Measurements from ENCODE around the gene PPARA. TPM values are rescaled to one million over a fixed set of nuclear protein-coding genes. Genes with fewer than 3 reads are reported as not detected.
A peak's percentile ranks its signal among the peaks of the same experiment; 100 is the strongest.

Gene PPARA
- total RNA-seq, 4 donors from 2014 or later, result 26.9 to 41.9 (median 37.4) TPM

DNA sequence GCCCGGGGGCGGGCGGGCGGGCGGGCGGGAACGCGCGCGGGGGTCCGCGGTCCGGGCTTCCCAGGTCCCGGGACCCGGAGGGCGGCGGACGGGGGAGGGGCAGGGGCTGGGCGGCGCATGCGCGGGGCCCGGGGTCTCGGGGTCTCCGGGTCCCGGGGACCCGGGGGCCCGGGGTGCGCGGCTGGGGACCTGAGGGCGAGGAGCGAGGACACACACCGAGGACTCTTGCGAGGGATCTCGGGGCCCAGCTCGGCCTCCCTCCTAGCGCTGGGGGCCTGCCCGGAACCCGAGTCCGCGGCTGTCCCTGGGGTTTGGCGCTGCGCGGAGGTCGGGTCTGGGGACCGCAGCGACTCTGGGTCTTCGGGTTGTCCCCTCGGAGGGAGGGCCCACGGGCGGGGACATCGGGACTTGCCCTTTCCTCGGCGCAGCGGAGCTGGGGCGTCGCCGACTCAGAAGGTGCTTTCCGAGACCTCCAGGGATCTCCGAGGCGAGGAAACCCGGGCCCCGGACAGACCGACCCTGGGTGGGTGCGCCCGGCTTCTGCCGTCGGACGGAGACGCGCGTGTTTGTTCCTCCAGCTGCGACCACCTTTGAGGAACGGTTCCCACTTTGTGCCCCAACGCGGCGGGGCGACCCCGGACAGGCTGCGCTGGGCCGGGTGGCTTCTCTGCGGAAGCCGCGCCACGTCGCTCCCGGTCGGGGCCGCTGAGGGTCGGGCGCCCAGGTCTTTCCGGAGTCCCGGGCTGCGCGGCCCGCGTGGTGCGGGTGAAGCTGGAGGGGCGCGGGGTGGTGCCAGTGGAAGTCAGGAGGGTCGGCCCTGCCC, 540 bp downstream of the PPARA start:
- Histone ChIP-seq H3K9me3 (no peaks in the 10 kb centered on the region), H3K4me1 (peaks cover 15 to 21% of the 10 kb centered on the region in 2 donors), H3K27ac (peak overlapping the region in 2 of 3 donors; percentile 77 to 82), H3K36me3 (peaks cover 0 to 3% of the 10 kb centered on the region in 2 donors), H3K27me3 (no peaks in the 10 kb centered on the region), H3K4me3 (replicated peaks in 1 of 3) (peak overlapping the region; percentile 53 to 97 (median 89))
- intact Hi-C loops (cut with DNase I), result no loop called here
- TF ChIP-seq, protein P1, sequence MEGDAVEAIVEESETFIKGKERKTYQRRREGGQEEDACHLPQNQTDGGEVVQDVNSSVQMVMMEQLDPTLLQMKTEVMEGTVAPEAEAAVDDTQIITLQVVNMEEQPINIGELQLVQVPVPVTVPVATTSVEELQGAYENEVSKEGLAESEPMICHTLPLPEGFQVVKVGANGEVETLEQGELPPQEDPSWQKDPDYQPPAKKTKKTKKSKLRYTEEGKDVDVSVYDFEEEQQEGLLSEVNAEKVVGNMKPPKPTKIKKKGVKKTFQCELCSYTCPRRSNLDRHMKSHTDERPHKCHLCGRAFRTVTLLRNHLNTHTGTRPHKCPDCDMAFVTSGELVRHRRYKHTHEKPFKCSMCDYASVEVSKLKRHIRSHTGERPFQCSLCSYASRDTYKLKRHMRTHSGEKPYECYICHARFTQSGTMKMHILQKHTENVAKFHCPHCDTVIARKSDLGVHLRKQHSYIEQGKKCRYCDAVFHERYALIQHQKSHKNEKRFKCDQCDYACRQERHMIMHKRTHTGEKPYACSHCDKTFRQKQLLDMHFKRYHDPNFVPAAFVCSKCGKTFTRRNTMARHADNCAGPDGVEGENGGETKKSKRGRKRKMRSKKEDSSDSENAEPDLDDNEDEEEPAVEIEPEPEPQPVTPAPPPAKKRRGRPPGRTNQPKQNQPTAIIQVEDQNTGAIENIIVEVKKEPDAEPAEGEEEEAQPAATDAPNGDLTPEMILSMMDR (IDR thresholded peaks at IDR 0.05), result no peak
- TF ChIP-seq POLR2A (IDR thresholded peaks at IDR 0.05), result no peak
- WGBS, 2 donors, result 0% methylated on average over 4 to 39 of the region's 101 CpGs
- DNase-seq, result peak; percentile 32 to 37

DNA sequence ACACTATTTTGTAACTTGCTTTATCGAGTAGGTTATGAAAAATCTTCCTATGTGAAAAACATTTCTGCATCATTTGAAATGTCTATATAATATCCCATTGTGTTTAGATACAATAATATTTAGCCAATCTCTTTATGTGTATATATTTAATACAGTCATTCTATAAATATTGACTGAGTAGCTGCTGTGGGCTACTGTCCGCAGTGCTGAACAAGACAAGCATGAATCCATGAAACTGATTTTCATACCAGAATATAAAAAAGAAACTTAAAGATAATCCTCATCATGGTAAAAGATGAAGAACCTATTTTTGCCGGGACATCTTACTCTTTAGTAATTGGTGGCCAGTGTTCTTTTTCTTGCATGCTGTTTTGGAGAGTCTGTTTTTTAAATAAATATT, 3.6 kb downstream of the PPARA start:
- intact Hi-C loops (cut with DNase I), result no loop called here
- DNase-seq, result no peak
- H3K36me3 ChIP-seq, result peaks cover 0 to 3% of the 10 kb centered on the region in 2 donors
- H3K27me3 ChIP-seq, result no peaks in the 10 kb centered on the region
- TF ChIP-seq, protein P1 (IDR thresholded peaks at IDR 0.05), result no peak
- TF ChIP-seq POLR2A (IDR thresholded peaks at IDR 0.05), result no peak
- H3K27ac ChIP-seq, result no peak overlapping the region
- WGBS, 2 donors, result 97% methylated on average over 3 of the region's 3 CpGs
- H3K4me3 ChIP-seq (replicated peaks in 1 of 3), result no peak overlapping the region
- no peaks in the 10 kb centered on the region for H3K9me3 ChIP-seq
- peaks cover 12 to 17% of the 10 kb centered on the region in 2 donors for H3K4me1 ChIP-seq

DNA sequence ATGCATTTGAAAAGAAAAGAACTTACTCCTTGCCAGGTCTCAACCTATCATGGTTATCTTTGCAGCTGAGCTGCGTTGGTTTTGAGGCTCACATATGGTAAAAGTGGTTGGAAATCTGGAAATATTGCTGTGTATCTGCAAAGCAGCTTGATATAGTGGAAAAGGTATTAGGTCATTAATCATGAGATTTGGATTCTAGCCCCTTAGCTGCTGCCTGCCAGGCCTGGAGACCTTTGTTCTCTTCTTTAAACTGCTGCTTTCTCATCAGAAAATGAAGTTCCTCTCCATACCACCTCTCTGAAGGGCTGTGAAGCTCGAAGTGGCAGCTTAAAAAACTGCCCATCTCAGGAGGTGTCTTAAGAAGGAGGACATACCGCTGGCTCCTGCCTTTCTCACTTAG, 5.7 kb downstream of the PPARA start:
- no peak for TF ChIP-seq POLR2A (IDR thresholded peaks at IDR 0.05)
- TF ChIP-seq, protein P1 (IDR thresholded peaks at IDR 0.05), result no peak
- Histone ChIP-seq H3K36me3 (peaks cover 0 to 3% of the 10 kb centered on the region in 2 donors), H3K4me1 (peaks cover 6 to 20% of the 10 kb centered on the region in 2 donors), H3K4me3 (replicated peaks in 1 of 3) (no peak overlapping the region), H3K27ac (no peak overlapping the region), H3K9me3 (no peaks in the 10 kb centered on the region), H3K27me3 (no peaks in the 10 kb centered on the region)
- intact Hi-C loops (cut with DNase I), result no loop called here
- no peak for DNase-seq
- WGBS, 2 donors, result 73 to 82% methylated on average over 3 of the region's 3 CpGs

DNA sequence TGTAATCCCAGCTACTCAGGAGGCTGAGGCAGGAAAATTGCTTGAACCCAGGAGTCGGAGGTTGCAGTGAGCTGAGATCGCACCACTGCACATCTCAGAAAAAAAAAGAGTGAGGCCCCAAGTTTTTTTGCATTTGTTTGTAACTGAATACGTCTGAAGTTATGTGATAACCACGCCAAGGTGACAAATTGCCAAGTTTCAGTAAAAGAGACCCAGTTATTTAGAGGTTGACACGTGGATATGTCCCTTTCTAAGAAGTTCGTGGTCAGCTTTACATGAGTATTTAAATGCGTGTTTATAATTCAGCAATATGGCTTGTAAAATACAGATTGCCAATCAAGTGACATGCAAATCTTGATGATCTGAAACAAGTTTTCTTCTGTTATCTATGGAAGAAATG, 8.0 kb downstream of the PPARA start:
- 85 to 86% methylated on average over 7 of the region's 7 CpGs for WGBS, 2 donors
- no peak for DNase-seq
- Histone ChIP-seq H3K36me3 (peaks cover 0 to 2% of the 10 kb centered on the region in 2 donors), H3K27me3 (no peaks in the 10 kb centered on the region), H3K4me1 (peaks cover 0 to 7% of the 10 kb centered on the region in 2 donors), H3K27ac (no peak overlapping the region), H3K9me3 (no peaks in the 10 kb centered on the region), H3K4me3 (replicated peaks in 1 of 3) (no peak overlapping the region)
- no peak for TF ChIP-seq POLR2A (IDR thresholded peaks at IDR 0.05)
- TF ChIP-seq, protein P1 (IDR thresholded peaks at IDR 0.05), result no peak
- intact Hi-C loops (cut with DNase I), result no loop called here

DNA sequence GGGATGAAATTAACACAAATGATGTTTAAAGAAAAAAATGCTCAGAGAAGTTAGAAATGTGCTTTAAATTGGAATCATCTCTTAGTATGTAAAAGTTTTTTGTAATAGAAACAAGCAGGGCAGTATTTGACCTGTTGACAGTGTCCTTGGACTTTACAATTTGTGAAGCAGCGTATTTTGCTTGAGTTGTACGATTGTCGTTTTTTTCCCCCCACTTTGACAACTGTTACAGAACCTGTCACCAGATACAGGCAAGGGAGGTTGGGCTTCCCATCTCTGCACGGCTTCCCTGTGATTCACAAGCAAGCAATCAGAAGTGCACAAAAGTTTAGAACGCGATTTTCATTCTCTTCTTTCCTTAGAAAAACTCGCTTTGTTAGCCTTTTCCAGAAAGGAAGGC, 8.9 kb downstream of the PPARA start:
- 87 to 88% methylated on average over 7 of the region's 7 CpGs for WGBS, 2 donors
- Histone ChIP-seq H3K4me3 (replicated peaks in 1 of 3) (no peak overlapping the region), H3K4me1 (peaks cover 0 to 7% of the 10 kb centered on the region in 2 donors), H3K9me3 (no peaks in the 10 kb centered on the region), H3K27me3 (no peaks in the 10 kb centered on the region), H3K27ac (no peak overlapping the region), H3K36me3 (no peaks in the 10 kb centered on the region)
- DNase-seq, result no peak
- TF ChIP-seq POLR2A (IDR thresholded peaks at IDR 0.05), result no peak
- TF ChIP-seq, protein P1 (IDR thresholded peaks at IDR 0.05), result no peak
- intact Hi-C loops (cut with DNase I), result no loop called here
